Peyer's patch (tissue), 4 donors: ENCODE results near the gene HES7. TPM values are rescaled to one million over a fixed set of nuclear protein-coding genes. Genes with fewer than 3 reads are reported as not detected.
A peak's percentile ranks its signal among the peaks of the same experiment; 100 is the strongest.

ENCODE experiments used
- DNase-seq, 3 donors: peaks; one replicate each; pipeline ENCODE4 v3.0.0-alpha.2; 2017 to 2019
- H3K27ac ChIP-seq, 4 donors: fragments of 200-600 bp; sonication (generic); one replicate each; pipeline ENCODE4 v1.5.1; 2016 to 2019
- H3K27me3 ChIP-seq, 2 donors: fragments of 200-600 bp; sonication (generic); one replicate each; pipeline ENCODE4 v1.5.1; 2019
- H3K36me3 ChIP-seq, 3 donors: fragments of 200-600 bp; sonication (generic); one replicate each; pipeline ENCODE4 v1.5.1; 2016 to 2019
- H3K4me1 ChIP-seq, 4 donors: fragments of 200-600 bp; sonication (generic); one replicate each; pipeline ENCODE4 v1.5.1; 2016 to 2019
- H3K4me3 ChIP-seq, 4 donors: fragments of 200-600 bp; sonication (generic); 1 replicate in 3 of 4; 2 replicates in 1 of 4; pipeline ENCODE4 v1.5.1; 2016 to 2019; ENCODE audit warnings: mild to moderate bottlenecking in 1 of 4
- H3K9me3 ChIP-seq, 4 donors: fragments of 200-600 bp; sonication (generic); one replicate each; pipeline ENCODE4 v1.5.1; 2016 to 2019; ENCODE audit warnings: mild to moderate bottlenecking in 1 of 4
- CTCF ChIP-seq, 6 experiments: fragments of 450-650 bp in 4 of 6; fragments of 200-600 bp in 2 of 6; sonication (generic) in 1 of 6; IDR thresholded peaks; one replicate each; pipeline ENCODE4 v1.5.1; 2017 to 2019; ENCODE audit warnings: antibody characterized with exemption in 6 of 6, mild to moderate bottlenecking in 3 of 6, moderate library complexity in 1 of 6
- POLR2A ChIP-seq, 2 donors: fragments of 450-650 bp; IDR thresholded peaks; one replicate each; pipeline ENCODE4 v1.5.1; 2017; ENCODE audit warnings: antibody characterized with exemption in 2 of 2, mild to moderate bottlenecking in 2 of 2, moderate library complexity in 2 of 2
- total RNA-seq, 4 donors: library from RNA; depleted of rRNA; stranded (reverse); fragments of >200 nt; gene quantifications; one replicate each; pipeline ENCODE4 v1.1.0, GENCODE V29; 2016

HES7 gene
- total RNA-seq, 4 donors from 2014 or later = not detected

DNA sequence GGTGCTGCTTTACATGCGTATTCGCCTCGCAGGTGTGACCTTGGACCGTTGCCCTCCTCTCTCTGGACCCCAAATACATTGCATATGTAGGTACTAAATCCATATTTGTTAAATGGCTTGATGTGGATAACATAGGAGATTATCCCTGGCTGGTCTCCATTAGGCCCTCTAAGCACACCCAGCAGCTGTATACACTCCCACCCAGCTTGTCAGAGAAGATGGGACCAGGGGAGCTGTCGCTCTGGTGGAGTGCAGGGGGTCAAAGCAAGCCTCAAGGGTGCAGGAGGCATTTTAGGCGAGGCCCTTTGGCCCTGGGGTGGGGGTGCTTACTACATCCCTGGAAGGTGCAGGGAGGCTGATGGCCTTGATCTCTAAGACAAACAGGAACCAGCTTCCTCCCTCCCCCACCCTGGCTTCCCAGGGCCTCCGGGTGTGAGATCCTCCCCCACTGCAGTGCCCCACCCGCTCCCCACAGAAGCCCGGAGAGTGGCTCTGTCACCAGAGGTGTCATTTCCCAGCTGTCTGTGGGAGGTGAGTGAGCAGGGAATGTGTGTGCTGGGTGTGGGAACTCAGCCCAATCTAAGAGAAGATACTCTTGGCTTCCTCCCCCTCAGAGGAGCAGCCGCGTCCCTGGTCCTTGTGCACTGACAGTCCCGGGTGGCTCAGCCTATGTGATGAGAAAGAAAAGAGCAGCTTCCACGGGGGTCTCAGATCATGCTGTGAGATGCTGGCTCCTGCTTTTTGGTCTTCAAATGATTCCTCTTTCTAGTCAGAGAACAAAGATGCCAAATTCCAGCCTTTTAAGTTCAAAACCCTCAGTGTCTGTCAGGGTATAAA lies 40.3 kb upstream of the HES7 start:
- no peaks in the 10 kb centered on the region for H3K27me3 ChIP-seq
- no peaks in the 10 kb centered on the region for H3K9me3 ChIP-seq
- H3K27ac ChIP-seq = peak overlapping the region; percentile 99 to 100 (median 100)
- H3K36me3 ChIP-seq = peaks cover 0 to 20% (median 0%) of the 10 kb centered on the region in 3 donors
- peaks cover 9 to 45% (median 16%) of the 10 kb centered on the region in 4 donors for H3K4me1 ChIP-seq
- TF ChIP-seq POLR2A (IDR thresholded peaks at IDR 0.05) (no peak), CTCF (IDR thresholded peaks at IDR 0.05) (no peak)
- H3K4me3 ChIP-seq = peak overlapping the region in 1 of 4 donors; percentile 99
- DNase-seq = peak; percentile 77 to 93 (median 84)

DNA sequence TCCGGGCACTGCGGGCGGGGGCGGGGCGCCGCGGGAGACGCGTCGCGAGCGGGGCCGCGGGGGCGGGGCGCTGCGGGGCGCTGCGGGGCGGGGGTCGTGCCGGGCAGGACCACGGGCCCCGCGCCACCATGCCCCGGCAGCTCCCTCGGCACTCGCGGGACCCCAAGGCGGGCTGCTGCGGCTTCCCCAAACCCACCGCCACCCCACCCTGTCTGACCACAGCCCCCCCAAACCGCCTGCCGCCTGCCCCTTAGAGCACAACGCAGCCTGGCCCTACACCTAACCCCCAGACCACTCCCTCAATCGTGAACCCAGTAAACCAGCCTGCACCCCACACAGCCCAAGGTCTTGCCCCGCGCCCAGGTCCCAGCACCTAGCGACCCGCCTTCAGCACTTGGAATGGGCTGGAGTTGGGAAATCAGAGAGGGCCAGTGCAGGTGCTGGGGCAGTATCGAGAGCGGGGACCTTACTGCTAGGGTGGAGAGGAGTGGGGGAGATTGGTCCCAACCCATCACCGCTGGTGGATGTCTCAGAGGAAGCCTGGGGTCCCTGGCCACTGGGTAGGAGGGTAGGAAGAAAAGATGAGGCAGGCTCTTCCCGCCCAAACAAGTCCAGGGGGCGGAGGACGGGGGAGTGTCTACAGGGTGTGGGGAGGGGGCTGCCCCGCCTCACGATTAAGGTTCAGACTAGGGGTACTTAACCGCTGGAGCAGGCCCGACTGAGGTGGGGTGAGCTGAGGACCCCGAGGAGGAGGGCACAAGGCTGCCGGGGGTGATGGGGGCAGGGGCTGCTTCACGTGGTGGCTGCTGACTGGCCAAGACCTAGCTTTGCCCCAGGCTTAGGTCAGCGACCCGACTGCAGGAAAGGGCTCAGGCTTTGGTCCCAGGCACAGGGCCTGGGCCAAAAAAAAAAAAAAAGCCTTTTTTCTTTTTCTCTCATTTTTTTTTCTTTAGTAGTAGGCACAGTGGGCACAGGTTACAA lies 39.4 kb upstream of the HES7 start:
- H3K4me3 ChIP-seq = peak overlapping the region; percentile 99 to 100 (median 100)
- TF ChIP-seq CTCF (IDR thresholded peaks at IDR 0.05) (no peak), POLR2A (IDR thresholded peaks at IDR 0.05) (no peak)
- H3K36me3 ChIP-seq = peaks cover 0 to 22% (median 0%) of the 10 kb centered on the region in 3 donors
- no peaks in the 10 kb centered on the region for H3K9me3 ChIP-seq
- H3K27ac ChIP-seq = peak overlapping the region; percentile 99 to 100 (median 100)
- H3K4me1 ChIP-seq = peaks cover 9 to 53% (median 18%) of the 10 kb centered on the region in 4 donors
- H3K27me3 ChIP-seq = no peaks in the 10 kb centered on the region
- peak in 1 of 3 donors; percentile 52 for DNase-seq

DNA sequence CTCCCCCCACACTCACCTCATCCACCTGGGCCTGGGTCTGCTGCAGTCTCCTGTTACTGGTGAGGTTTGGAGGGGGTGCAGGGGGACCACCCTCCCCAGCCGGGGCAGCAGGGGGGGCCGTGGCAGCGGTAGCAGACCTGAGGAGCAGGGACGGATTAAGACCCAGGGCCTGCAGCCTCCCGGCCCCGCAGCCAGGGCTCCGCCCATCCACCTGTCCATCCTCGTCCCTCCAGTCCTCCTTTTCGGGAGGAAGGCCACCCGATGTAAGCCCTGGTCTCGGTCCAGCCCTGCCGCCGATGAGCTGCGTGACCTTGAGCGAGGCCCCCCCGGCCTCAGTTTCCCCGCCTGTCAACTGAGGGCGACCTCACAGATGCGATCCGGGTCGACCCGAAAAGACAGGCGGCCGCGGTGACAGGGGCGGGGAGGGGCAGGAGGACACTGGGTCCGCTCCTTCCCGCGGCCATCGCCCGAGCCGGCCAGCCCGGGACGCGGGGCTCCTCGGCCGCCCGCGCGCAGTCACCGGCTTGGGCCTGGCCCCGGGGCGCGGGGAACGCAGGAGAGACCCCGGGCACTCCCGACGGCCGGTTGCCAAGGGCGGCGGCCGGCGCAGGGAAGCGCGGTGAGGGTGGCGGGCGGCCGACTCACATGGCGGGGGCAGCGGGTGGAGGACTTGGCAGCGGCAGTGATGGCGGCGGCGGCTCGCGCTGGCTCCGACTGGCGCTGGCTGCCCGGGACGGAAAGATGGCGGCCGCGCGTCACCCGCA lies 38.5 kb upstream of the HES7 start, which contains the start of gene VAMP2:
Gene VAMP2 (minus strand): TSS at position 716 of the 764 bp plus-strand sequence. CDS start 69 bp downstream, at position 647.
- H3K27ac ChIP-seq = peak within 1 kb of the TSS; percentile 99 to 100 (median 100)
- peak within 1 kb of the TSS; percentile 99 to 100 (median 100) for H3K4me3 ChIP-seq
- no peaks in the 10 kb centered on the region for H3K27me3 ChIP-seq
- H3K9me3 ChIP-seq = no peaks in the 10 kb centered on the region
- H3K36me3 ChIP-seq = peaks cover 0 to 22% (median 0%) of the 10 kb centered on the region in 3 donors
- TF ChIP-seq POLR2A (IDR thresholded peaks at IDR 0.05) (peak; percentile 53 to 78), CTCF (IDR thresholded peaks at IDR 0.05) (peak in 4 of 6 experiments; percentile 8 to 25 (median 24))
- H3K4me1 ChIP-seq = peaks cover 9 to 55% (median 18%) of the 10 kb centered on the region in 4 donors
- peak; percentile 74 to 90 (median 86) for DNase-seq

DNA sequence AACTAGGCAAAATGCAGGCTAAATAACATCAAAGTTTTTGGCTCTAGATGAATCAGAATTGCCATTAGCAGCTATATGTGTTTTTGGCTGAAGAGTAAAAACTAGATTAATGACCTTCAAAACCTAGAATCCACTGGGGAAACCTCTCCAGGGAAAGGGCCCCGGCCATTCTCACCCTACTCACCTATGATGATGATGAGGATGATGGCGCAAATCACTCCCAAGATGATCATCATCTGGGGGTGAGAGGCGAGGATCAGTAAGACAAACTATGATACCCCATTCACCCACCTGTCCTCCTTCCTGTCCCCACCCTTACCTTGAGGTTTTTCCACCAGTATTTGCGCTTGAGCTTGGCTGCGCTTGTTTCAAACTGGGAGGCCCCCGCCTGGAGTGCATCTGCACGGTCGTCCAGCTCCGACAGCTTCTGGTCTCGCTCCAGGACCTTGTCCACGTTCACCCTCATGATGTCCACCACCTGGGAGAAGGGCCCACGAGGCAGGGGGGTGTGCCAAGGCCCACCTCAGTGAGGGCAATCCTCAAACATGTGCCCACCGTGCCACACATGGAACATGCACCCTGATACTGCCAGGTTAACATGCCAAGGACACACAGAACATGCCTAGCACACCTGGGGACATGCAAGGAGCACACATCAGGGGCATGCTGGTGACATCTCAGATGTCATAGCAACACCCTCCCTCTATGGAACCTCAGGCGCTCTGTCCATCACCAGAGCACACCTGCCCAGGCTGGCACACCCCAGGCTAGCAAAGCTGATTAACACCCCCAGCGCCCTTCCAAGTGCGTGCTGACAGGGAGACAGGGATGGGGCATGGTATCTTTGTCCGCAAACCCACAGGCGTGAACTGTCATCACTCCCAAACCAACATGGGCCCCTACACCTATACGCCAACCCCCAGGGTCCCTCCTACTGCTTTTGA lies 37.7 kb upstream of the HES7 start:
- H3K4me1 ChIP-seq = peaks cover 9 to 58% (median 20%) of the 10 kb centered on the region in 4 donors
- peak overlapping the region; percentile 99 to 100 (median 100) for H3K27ac ChIP-seq
- DNase-seq = peak in 1 of 3 donors; percentile 51
- TF ChIP-seq POLR2A (IDR thresholded peaks at IDR 0.05) (no peak), CTCF (IDR thresholded peaks at IDR 0.05) (no peak)
- peak overlapping the region; percentile 99 to 100 (median 100) for H3K4me3 ChIP-seq
- H3K36me3 ChIP-seq = peaks cover 0 to 22% (median 0%) of the 10 kb centered on the region in 3 donors
- H3K27me3 ChIP-seq = no peaks in the 10 kb centered on the region
- H3K9me3 ChIP-seq = no peaks in the 10 kb centered on the region
